Measurements from ENCODE around the gene CHST11.

The CHST11 gene

GRCh38 chr12:104462931-104463339 lies 6.2 kb downstream of the CHST11 start:
- peak; percentile 35 for DNase-seq (ENCODE audit: low read depth)
- no peak overlapping the region for H3K4me3 ChIP-seq (replicated peaks; ENCODE audit: low read depth, low read length)
- TF ChIP-seq CTCF (IDR thresholded peaks at IDR 0.05; ENCODE audit: low read length, missing control alignments) = no peak

- H3K4me3 ChIP-seq (replicated peaks; ENCODE audit: low read depth, low read length) = no peak overlapping the region
- no peak for TF ChIP-seq CTCF (IDR thresholded peaks at IDR 0.05; ENCODE audit: low read length, missing control alignments)
- DNase-seq (ENCODE audit: low read depth) = no peak
These were observed 6.6 kb downstream of the CHST11 start for GRCh38 chr12:104463368-104463767.

DNA sequence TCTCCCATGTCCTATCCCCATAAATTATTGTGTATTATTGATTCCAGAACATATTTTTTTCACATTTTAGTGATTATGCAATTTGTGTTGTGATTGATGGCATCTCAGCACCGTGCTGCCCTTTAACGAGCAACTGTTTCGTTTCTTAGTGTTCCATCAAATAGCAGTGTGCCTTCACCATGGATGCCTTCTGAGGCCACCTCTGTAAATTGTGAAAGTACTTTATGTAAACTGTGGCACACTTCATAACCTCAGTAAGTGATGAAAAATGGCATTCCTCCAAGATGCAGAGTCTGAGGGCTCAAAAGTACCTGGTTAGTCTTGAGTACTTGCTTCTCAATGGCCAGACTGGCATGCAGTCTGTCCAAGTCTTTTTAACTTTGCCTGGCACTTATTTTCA lies 8.2 kb downstream of the CHST11 start:
- no peak for TF ChIP-seq CTCF (IDR thresholded peaks at IDR 0.05; ENCODE audit: low read length, missing control alignments)
- no peak for DNase-seq (ENCODE audit: low read depth)
- no peak overlapping the region for H3K4me3 ChIP-seq (replicated peaks; ENCODE audit: low read depth, low read length)

DNA sequence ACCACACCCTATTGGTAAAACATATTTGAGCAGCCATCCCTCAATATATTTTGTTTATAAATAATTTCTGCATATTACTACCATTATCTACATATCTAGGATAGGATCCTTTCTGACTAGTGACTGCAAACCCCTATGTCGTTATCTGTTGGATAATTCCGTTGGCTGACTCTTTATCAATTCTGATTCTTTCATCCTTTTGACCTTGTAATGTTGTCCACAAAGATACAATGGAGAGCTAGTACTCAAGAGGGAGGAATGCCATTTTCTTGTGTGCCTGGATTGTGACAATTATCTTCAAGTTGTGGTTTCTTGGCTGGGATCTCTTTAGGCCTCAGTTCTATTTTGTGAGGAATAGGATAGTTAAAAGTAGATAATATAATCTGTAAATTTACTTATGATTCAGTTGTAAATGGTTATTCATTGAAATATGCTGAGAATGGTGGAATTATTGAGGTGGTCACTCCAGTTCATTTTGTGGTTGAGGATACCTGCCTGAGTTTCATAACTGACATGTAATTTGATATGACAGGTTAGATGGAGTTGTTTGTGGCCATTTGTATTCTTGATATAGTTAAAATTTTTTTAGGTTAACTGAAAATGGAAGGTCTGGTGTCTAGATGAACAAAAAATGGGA lies 10.1 kb downstream of the CHST11 start:
- TF ChIP-seq CTCF (IDR thresholded peaks at IDR 0.05; ENCODE audit: low read length, missing control alignments) = no peak
- no peak overlapping the region for H3K4me3 ChIP-seq (replicated peaks; ENCODE audit: low read depth, low read length)
- no peak for DNase-seq (ENCODE audit: low read depth)

- DNase-seq (ENCODE audit: low read depth) = no peak
- no peak for TF ChIP-seq CTCF (IDR thresholded peaks at IDR 0.05; ENCODE audit: low read length, missing control alignments)
These were observed 10.6 kb downstream of the CHST11 start for GRCh38 chr12:104467346-104467837.

GRCh38 chr12:104468371-104468770 lies 11.6 kb downstream of the CHST11 start:
- no peak for DNase-seq (ENCODE audit: low read depth)
- TF ChIP-seq CTCF (IDR thresholded peaks at IDR 0.05; ENCODE audit: low read length, missing control alignments) = no peak
- H3K4me3 ChIP-seq (replicated peaks; ENCODE audit: low read depth, low read length) = no peak overlapping the region

More at GRCh38 chr12:104467346-104467837, 10.6 kb downstream of the CHST11 start:
- no peak overlapping the region for H3K4me3 ChIP-seq (replicated peaks; ENCODE audit: low read depth, low read length)

GRCh38 chr12:104469066-104469465 lies 12.3 kb downstream of the CHST11 start:
- no peak for TF ChIP-seq CTCF (IDR thresholded peaks at IDR 0.05; ENCODE audit: low read length, missing control alignments)
- no peak for DNase-seq (ENCODE audit: low read depth)
- no peak overlapping the region for H3K4me3 ChIP-seq (replicated peaks; ENCODE audit: low read depth, low read length)

All from fibroblast of pulmonary artery (primary cell).